Measurements from ENCODE around the gene ANKS1A.
"Not testable (repeated sequence)": the region's sequence is repeated elsewhere in the genome, so short reads cannot be mapped to it uniquely, and the experiment has no call there.

ANKS1A gene

GRCh38 chr6:34961082-34961481 lies 72.0 kb downstream of the ANKS1A start:
- no peak for DNase-seq (ENCODE audit: low read depth)

DNA sequence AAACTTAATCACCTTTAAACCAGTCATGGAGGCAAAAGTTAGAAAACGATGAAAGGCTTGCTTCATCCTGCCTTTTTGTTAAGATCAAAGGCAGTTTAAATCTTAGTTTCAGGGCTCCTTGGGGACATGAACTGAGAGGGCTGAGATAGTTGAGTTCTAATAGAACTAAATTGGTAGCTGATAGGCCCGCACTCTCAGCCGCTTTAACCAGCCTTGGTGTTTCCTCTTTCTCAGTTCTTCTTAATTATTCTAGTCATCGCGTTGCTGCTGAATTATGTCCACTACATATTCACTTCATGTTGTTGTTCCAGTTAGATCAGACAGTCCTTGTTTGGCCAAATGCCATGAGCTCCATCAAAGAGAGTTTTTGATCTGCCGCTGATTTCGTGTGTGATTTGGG lies 72.5 kb downstream of the ANKS1A start:
- DNase-seq (ENCODE audit: low read depth) = no peak

- no peak for DNase-seq (ENCODE audit: low read depth)
Observed at GRCh38 chr6:34964564-34964963, 75.5 kb downstream of the ANKS1A start.

GRCh38 chr6:34967461-34967860 lies 78.4 kb downstream of the ANKS1A start:
- no peak for DNase-seq (ENCODE audit: low read depth)

DNA sequence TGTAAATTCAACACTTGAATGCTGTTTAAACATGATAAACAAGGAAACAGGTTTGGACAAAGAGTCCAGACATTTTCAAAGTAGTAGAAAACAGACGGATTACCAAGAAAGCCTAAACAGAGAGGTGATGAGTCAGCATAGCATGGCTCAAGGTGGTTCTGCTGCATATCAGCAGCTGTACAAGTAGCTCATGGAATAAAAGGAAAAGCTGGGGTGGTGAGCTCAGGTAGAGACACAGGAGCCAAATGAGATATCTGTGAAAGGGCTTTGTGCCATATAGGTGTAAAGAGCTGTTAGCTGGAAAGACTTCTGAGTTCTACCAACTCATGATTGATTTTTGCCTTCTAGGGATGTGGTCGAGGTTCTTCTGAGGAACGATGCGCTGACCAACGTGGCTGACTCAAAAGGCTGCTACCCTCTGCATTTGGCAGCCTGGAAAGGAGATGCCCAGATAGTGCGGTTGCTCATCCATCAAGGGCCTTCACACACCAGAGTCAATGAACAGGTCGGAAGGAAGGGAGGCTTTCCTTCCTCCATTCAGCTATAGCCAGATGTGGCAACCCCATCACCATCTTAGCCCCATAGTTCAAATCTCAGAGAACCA lies 80.7 kb downstream of the ANKS1A start:
- no peak for DNase-seq (ENCODE audit: low read depth)

GRCh38 chr6:34970488-34970887 lies 81.4 kb downstream of the ANKS1A start:
- DNase-seq (ENCODE audit: low read depth) = no peak

GRCh38 chr6:34970957-34971356 lies 81.9 kb downstream of the ANKS1A start:
- no peak for DNase-seq (ENCODE audit: low read depth)

GRCh38 chr6:34973547-34974248 lies 84.6 kb downstream of the ANKS1A start:
- no peak for DNase-seq (ENCODE audit: low read depth)

- no peak for DNase-seq (ENCODE audit: low read depth)
Observed at GRCh38 chr6:34974249-34974642, 85.2 kb downstream of the ANKS1A start.

- DNase-seq (ENCODE audit: low read depth) = no peak
Observed at GRCh38 chr6:34976239-34976638, 87.2 kb downstream of the ANKS1A start.

- no peak for DNase-seq (ENCODE audit: low read depth)
Observed at GRCh38 chr6:34979218-34979617, 90.2 kb downstream of the ANKS1A start.

GRCh38 chr6:34979994-34980393 lies 90.9 kb downstream of the ANKS1A start:
- no peak for DNase-seq (ENCODE audit: low read depth)

GRCh38 chr6:34981366-34981765 lies 92.3 kb downstream of the ANKS1A start:
- no peak for DNase-seq (ENCODE audit: low read depth)

GRCh38 chr6:34981951-34982350 lies 92.9 kb downstream of the ANKS1A start:
- DNase-seq (ENCODE audit: low read depth) = no peak

DNA sequence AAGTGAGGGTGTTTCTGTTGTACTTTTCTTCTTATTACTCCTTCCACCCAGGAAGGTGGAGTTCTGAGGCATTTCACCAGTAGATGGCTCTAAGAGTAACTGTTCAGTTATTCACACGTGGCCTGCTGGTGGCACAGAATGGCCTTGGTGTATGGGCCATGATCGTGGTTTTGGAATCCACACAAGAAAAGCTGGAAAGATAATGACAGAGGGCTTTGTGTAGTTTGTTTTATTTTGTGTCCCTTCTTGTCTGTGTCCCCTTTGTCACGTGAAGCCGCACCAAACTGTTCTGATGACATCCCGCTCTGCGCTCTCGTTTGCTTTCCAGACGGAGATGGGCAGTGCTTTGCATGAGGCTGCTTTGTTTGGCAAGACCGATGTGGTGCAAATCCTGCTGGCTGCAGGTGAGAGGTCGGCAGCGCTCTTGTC lies 93.4 kb downstream of the ANKS1A start:
- no peak for DNase-seq (ENCODE audit: low read depth)

GRCh38 chr6:34984416-34984815 lies 95.4 kb downstream of the ANKS1A start:
- DNase-seq (ENCODE audit: low read depth) = no peak

GRCh38 chr6:34985236-34985635 lies 96.2 kb downstream of the ANKS1A start:
- DNase-seq (ENCODE audit: low read depth) = no peak

GRCh38 chr6:34986845-34987246 lies 97.8 kb downstream of the ANKS1A start:
- DNase-seq (ENCODE audit: low read depth) = peak; percentile 20

DNA sequence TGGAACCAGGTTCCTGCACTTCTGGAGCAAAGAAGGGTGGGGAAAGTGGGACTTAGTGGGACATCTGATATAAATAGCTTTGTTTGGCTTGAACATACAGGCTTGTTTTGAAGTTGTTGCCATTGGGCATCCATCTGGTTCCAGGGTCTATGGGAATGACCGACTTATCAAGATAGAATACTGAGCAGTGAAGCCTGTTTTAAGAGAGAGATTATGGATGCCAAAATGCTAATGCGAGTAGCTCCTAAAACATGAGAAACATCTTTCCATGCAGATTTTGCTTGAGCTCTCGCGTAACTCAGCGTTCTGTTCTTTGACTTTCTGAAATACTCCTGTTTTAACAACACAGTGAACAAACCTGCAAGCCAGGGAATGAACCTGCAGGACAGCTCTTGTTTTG lies 98.5 kb downstream of the ANKS1A start:
- DNase-seq (ENCODE audit: low read depth) = no peak

DNA sequence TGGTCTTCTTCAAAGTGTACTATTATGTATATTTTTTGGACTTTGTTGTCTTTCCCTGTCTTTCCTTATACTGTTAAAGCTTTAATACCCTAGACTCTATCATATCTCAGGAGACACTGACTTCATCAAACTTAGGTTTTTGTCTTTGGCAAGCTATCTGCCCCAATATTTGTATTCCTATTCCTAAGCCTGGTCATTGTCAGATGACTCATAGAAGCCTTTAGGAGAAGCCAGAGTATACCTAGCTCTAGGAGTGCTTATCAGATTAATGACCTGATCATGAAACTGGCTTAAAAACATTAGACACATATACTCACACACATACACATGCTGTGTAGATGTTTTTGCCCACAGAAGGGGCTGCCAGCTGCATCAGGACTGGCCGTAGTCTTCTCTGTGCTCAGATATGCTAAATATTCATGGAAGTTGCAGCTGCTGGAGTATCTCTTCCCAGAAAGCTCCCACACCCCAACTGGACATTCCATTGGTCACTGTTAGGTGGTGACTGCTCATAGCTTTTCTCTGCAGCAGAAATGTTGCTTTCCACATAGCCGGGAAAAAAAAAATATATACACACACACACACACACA lies 102.0 kb downstream of the ANKS1A start:
- no peak for DNase-seq (ENCODE audit: low read depth)

GRCh38 chr6:34992376-34992775 lies 103.3 kb downstream of the ANKS1A start:
- no peak for DNase-seq (ENCODE audit: low read depth)

DNA sequence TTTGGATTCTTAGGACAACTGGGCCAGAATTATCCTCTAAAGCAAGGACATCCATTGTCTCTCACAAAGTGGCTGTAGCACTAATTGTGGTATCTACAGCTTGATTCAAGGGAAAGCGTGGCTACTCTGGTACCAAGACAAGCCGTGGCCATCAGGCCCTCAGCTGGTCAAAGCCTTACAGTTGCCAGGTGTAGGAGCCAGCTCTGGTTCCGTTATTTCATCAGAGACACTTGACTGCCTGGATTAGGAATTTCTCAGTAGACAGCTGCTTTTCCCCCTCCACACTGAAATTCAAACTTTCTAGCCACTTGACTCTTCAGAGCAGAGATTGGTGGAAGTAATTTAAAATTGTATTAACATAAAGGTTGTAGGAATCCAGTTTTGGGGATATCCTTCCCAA lies 104.2 kb downstream of the ANKS1A start:
- DNase-seq (ENCODE audit: low read depth) = no peak

DNA sequence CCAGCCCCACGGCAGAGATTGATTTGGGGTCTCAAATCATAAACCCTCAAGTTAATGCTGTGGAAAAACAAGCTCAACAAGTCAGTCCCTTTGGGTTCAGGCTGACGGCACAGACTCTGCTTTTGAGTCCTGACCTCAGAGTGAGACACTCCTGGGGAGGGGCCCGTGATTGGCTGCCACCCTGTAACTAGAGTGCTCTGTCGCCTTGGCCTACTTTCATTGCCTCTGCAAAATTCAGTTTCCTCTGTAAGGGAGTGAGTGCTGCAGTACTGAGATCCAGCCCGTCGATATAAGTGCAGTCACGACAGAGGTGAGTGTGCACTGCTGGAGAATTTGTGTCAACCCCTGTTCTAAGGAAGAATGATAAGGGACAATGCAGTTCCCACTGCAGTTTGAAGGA lies 105.6 kb downstream of the ANKS1A start:
- no peak for DNase-seq (ENCODE audit: low read depth)

GRCh38 chr6:34998417-34998816 lies 109.4 kb downstream of the ANKS1A start:
- DNase-seq (ENCODE audit: low read depth) = not testable (repeated sequence)
